ENCODE measurements around the gene LYRM4.

DNA sequence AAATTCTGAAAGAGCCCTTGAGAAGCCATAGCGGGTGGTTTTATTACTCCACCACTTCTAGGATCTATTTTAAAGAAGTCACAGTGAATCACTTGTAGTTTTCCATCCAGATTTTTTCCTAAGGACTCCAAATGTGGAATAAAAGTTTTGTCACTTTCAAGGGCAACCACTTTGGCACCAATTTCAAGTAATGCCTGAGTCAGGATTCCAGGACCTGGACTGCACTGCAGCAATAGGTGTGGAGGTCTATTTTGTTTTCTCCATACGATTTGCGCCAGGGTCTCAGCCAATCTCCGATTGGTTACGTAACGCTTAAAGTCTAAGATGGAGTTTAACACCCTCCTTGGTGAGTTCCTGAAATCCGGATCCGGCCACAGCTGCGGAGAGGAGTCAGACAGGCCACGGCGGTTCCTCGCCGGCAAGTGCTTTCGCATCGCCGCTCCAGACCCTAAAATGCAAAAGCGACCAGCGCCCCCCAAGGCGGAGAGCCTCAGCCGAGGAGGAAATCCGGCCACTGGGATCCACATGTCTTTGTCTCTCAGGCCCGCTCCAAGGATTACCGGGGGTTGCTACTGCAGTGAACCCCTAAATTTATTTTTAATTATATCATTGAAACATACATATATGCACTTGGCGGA is 194.2 kb downstream of the LYRM4 start:
- TF ChIP-seq SIN3A (IDR thresholded peaks at IDR 0.05; ENCODE audit: borderline replicate concordance, insufficient read depth, low read length) = no peak
- TF ChIP-seq POLR2AphosphoS5 (IDR thresholded peaks at IDR 0.05; ENCODE audit: low read depth, low read length) = no peak
